HG02642 (cell line): ENCODE results near the gene GGA1.

Experiments
- ATAC-seq: cut with Tn5 transposase; IDR thresholded peaks from one replicate; pipeline ENCODE4 v1.9.1; 2021; ENCODE audit warnings: mild to moderate bottlenecking; ENCODE audit not compliant: unreplicated experiment, poor library complexity

The GGA1 gene

GRCh38 chr22:37628830-37629229, 20.2 kb downstream of the GGA1 start:
- no peak for ATAC-seq

GRCh38 chr22:37629928-37630327, 21.3 kb downstream of the GGA1 start:
- ATAC-seq, result no peak

- no peak for ATAC-seq
Measured at GRCh38 chr22:37630839-37631435, 22.3 kb downstream of the GGA1 start.

GRCh38 chr22:37631448-37632173, 23.0 kb downstream of the GGA1 start:
- ATAC-seq, result no peak

GRCh38 chr22:37632174-37633088, 23.8 kb downstream of the GGA1 start:
- ATAC-seq, result no peak

GRCh38 chr22:37633089-37633624, 24.5 kb downstream of the GGA1 start:
- ATAC-seq, result peak; percentile 57

GRCh38 chr22:37633625-37634416, 25.2 kb downstream of the GGA1 start:
- peak; percentile 58 for ATAC-seq

- no peak for ATAC-seq
Measured at GRCh38 chr22:37634417-37634924, 25.8 kb downstream of the GGA1 start.

- ATAC-seq, result no peak
Measured at GRCh38 chr22:37635157-37635556, 26.5 kb downstream of the GGA1 start.

- no peak for ATAC-seq
Measured at GRCh38 chr22:37636186-37636948, 27.7 kb downstream of the GGA1 start.

GRCh38 chr22:37636949-37637273, 28.3 kb downstream of the GGA1 start:
- ATAC-seq, result no peak

- no peak for ATAC-seq
Measured at GRCh38 chr22:37638391-37639069, 29.9 kb downstream of the GGA1 start.

- ATAC-seq, result no peak
Measured at GRCh38 chr22:37639070-37639760, 30.6 kb downstream of the GGA1 start, which contains the start of gene SH3BP1. TSS of gene SH3BP1 (plus strand) at chr22:37639669. CDS start at chr22:37639788, 119 bp downstream.

- no peak for ATAC-seq
Measured at GRCh38 chr22:37639771-37640590, 31.3 kb downstream of the GGA1 start.

GRCh38 chr22:37640591-37641560, 32.2 kb downstream of the GGA1 start:
- no peak for ATAC-seq

GRCh38 chr22:37641561-37641949, 32.9 kb downstream of the GGA1 start:
- ATAC-seq, result no peak
